Activated CD8-positive, alpha-beta memory T cell treated with anti-CD3 and anti-CD28 coated beads, Interleukin-2, amount 50 U/mL, for 1 hour (primary cell): Measurements from ENCODE around the gene PDCL2.

Experiments used
- DNase-seq: peaks from one replicate; pipeline ENCODE4 v3.0.0-alpha.2; 2020; ENCODE audit errors: extremely low read depth

Gene PDCL2

GRCh38 chr4:55539658-55540057, 52.4 kb downstream of the PDCL2 start:
- no peak for DNase-seq

GRCh38 chr4:55538531-55538930, 53.5 kb downstream of the PDCL2 start:
- DNase-seq: no peak

GRCh38 chr4:55534306-55534705, 57.7 kb downstream of the PDCL2 start:
- DNase-seq: no peak

GRCh38 chr4:55530691-55531090, 61.4 kb downstream of the PDCL2 start:
- DNase-seq: no peak

- no peak for DNase-seq
Measured at GRCh38 chr4:55530167-55530566, 61.9 kb downstream of the PDCL2 start.

GRCh38 chr4:55528491-55528890, 63.6 kb downstream of the PDCL2 start:
- no peak for DNase-seq

DNA sequence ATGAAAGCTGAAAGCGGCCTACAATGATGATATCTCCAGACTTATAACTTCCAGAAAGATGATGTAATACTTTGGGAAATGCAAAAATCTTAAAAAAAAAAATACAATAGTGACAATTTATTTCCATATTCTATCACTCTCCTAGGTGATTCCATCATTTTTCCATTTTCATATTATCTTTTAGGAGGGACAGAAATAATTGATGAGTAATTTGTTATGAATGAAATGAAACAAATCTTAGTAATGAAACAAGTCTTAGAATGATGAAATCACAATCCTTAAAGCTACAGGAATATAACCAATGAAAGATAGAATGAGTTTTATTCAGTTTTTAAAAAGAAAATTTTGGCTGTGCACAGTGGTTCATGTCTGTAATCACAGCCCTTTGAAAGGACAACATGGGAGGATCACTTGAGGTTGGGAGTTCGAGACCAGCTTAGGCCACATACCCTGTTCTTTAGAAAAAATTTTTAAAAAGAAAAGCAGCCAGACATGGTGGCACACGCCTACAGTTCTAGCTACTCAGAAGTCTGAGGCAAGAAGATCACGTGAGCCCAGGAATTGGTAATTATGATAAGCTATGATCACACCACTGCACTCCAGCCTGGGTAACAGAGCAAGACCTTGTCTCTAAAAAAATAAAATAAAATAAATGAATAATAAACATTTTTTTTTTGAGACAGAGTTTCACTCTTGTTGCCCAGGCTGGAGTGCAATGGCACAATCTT, 67.0 kb downstream of the PDCL2 start:
- no peak for DNase-seq

DNA sequence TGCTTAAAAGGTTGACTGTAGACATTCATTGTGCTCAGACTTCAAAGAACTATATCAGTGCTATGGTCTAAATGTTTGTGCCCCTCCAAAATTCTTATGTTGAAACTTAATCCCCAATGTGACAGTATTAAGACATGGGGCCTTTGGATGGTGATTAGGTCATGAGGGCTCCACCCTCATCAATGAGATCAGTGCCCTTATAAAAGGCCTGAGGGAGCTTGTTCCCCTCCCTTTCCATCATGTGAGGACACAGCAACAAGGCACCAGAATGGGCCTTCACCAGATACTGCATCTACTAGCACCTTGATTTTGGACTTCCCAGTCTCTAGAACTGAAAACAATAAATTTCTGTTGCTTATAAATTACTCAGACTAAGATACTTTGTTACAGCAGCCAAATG, 73.6 kb downstream of the PDCL2 start:
- no peak for DNase-seq

- DNase-seq: no peak
Measured at GRCh38 chr4:55517526-55518229, 74.4 kb downstream of the PDCL2 start.

DNA sequence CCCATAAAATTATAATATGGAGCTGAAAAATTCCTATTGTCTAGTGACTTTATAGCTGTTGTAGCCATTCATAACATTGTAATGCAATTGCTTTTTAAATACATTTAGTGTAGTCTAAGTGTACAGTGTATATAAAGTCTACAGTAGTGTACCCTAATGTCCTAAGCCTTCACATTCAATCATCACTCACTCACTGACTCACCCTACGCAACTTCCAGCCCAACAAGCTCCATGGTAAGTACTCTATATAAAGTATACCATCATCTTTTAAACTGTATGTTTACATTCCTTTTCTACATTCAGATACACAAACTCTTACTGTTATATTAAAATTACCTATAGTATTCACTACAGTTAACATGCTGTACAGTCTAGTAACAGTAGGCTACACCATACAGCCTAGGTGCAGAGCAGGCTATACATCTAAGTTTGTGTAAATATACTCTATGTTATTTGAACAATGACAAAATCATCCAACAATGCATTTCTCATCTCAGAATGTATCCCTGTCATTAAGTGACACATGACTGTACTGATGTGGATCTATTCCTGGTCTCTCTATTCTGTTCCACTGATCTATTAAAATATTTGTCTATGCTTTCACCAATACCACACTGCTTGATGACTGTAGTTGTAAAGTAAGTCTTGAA, 79.0 kb downstream of the PDCL2 start:
- no peak for DNase-seq

DNA sequence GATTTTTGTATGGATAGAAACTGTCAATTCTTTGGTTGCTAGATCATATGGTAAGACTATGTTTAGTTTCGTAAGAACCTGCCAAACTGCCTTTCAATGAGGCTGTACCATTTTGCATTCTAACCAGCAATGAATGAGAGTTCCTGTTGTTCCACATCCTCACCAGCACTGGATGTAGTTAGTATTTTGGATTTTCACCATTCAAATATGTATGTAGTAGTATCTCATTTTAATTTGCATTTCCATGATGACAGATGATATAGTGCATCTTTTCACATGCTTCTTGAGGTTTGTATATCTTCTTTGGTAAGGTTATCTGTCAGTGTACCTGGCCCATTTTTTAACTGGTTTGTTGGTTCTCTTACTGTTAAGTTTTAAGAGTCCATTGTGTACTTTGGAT, 80.0 kb downstream of the PDCL2 start:
- DNase-seq: no peak

- DNase-seq: no peak
Measured at GRCh38 chr4:55510685-55511084, 81.4 kb downstream of the PDCL2 start.

- no peak for DNase-seq
Measured at GRCh38 chr4:55509266-55509665, 82.8 kb downstream of the PDCL2 start.

DNA sequence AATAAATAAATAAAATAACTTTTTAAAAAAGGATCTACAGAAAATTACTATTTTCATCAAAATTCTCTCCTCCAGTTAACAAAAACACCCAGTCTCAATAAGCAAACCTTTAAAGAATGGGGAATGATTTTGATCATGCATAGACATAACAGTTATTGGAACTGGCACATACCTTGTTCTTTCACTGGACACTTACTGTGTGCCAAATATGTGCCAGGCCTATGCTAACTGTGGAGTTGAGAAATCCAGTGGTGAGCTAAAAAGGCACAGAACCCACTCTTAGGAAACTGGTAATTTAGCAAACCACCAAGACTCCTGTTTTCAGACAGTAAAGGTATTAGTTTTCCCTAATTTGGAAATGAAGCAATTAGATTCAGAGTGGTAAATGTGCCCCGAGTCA, 84.4 kb downstream of the PDCL2 start:
- no peak for DNase-seq
